Measurements from ENCODE around the gene UST. TPM values are rescaled to one million over a fixed set of nuclear protein-coding genes. Genes with fewer than 3 reads are reported as not detected.

Gene UST
- total RNA-seq, 1 experiment from 2014 or later: 6.1 TPM

DNA sequence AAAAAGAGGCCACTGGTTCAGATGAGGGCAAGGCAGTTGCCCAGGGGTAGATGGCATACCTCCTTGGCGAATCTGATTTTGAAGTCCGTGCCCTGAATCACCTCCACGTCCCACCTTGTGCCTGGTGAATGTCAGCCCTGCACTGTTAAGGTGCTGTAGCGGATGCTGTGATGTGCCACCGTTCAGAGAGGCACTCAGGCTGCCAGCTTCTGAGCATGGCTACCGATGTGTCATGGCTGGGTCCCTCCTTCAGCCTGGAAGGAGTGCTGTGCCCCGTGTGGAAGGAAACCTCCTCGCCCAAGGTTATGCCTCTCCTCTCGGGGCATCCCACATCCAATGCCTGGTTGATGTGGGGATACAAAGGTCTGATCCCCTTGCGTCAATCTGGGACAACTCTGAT lies 43.6 kb downstream of the UST start:
- Histone ChIP-seq H4K20me1 (ENCODE audit: insufficient read depth) (no peaks in the 10 kb centered on the region), H3K27ac (ENCODE audit: low read depth, low read length) (no peak overlapping the region), H3K4me1 (ENCODE audit: control insufficient read depth in 1 of 2, insufficient read depth in 2 of 2, low read length in 2 of 2) (no peaks in the 10 kb centered on the region), H2AFZ (ENCODE audit: low read depth, low read length, poor library complexity, severe bottlenecking) (no peak overlapping the region), H3K4me2 (ENCODE audit: low read length) (no peak overlapping the region), H3K9me3 (ENCODE audit: control insufficient read depth in 1 of 2, insufficient read depth in 1 of 2, low read depth in 1 of 2, low read length in 2 of 2) (no peaks in the 10 kb centered on the region), H3K27me3 (ENCODE audit: insufficient read depth, low read length) (no peaks in the 10 kb centered on the region), H3K36me3 (ENCODE audit: control insufficient read depth in 1 of 2, insufficient read depth in 2 of 2, low read length in 2 of 2) (no peaks in the 10 kb centered on the region), H3K9ac (ENCODE audit: low read length) (no peak overlapping the region), H3K79me2 (ENCODE audit: insufficient read depth, low read length) (no peaks in the 10 kb centered on the region), H3K9me2 (ENCODE audit: insufficient read depth) (no peaks in the 10 kb centered on the region), H3K4me3 (replicated peaks in 1 of 2; ENCODE audit: low read depth in 1 of 2, low read length in 2 of 2) (no peak overlapping the region)
- ChIA-PET CTCF (no interaction called here), POLR2A (no interaction called here), RAD21 (ENCODE audit: low non-redundant PET in 1 of 2, low total read pairs in 2 of 2, uncharacterized antibody in 2 of 2, unreplicated experiment in 2 of 2) (no interaction called here)
- ATAC-seq (no peak), DNase-seq (ENCODE audit: low read depth, low spot score) (no peak)
- intact Hi-C loops (cut with micrococcal nuclease): no loop called here
- TF ChIP-seq POLR2A (IDR thresholded peaks at IDR 0.05; ENCODE audit: borderline replicate concordance, extremely low read depth, insufficient read depth, insufficient read length): no peak
- TF ChIP-seq SRF (IDR thresholded peaks at IDR 0.05; ENCODE audit: low read depth): no peak
- no peak for TF ChIP-seq EGR1 (IDR thresholded peaks at IDR 0.05; ENCODE audit: low read depth)
- no peak for TF ChIP-seq SP1 (IDR thresholded peaks at IDR 0.05; ENCODE audit: low read depth)
- TF ChIP-seq, protein P1, sequence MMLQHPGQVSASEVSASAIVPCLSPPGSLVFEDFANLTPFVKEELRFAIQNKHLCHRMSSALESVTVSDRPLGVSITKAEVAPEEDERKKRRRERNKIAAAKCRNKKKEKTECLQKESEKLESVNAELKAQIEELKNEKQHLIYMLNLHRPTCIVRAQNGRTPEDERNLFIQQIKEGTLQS (IDR thresholded peaks at IDR 0.05): no peak
- TF ChIP-seq EZH2 (IDR thresholded peaks at IDR 0.05): no peak
- TF ChIP-seq SIN3A (IDR thresholded peaks at IDR 0.05; ENCODE audit: low read depth): no peak
- TF ChIP-seq ELF1 (IDR thresholded peaks at IDR 0.05; ENCODE audit: borderline replicate concordance, low read depth): no peak
- TF ChIP-seq, protein P2, sequence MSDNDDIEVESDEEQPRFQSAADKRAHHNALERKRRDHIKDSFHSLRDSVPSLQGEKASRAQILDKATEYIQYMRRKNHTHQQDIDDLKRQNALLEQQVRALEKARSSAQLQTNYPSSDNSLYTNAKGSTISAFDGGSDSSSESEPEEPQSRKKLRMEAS (IDR thresholded peaks at IDR 0.05): no peak
- no peak for TF ChIP-seq CEBPB (IDR thresholded peaks at IDR 0.05; ENCODE audit: low read depth)
- TF ChIP-seq, protein P3, sequence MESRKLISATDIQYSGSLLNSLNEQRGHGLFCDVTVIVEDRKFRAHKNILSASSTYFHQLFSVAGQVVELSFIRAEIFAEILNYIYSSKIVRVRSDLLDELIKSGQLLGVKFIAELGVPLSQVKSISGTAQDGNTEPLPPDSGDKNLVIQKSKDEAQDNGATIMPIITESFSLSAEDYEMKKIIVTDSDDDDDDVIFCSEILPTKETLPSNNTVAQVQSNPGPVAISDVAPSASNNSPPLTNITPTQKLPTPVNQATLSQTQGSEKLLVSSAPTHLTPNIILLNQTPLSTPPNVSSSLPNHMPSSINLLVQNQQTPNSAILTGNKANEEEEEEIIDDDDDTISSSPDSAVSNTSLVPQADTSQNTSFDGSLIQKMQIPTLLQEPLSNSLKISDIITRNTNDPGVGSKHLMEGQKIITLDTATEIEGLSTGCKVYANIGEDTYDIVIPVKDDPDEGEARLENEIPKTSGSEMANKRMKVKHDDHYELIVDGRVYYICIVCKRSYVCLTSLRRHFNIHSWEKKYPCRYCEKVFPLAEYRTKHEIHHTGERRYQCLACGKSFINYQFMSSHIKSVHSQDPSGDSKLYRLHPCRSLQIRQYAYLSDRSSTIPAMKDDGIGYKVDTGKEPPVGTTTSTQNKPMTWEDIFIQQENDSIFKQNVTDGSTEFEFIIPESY (IDR thresholded peaks at IDR 0.05; ENCODE audit: extremely low read depth, insufficient replicate concordance, low read length): no peak
- TF ChIP-seq FOSL1 (IDR thresholded peaks at IDR 0.05; ENCODE audit: low read depth): no peak
- no peak for TF ChIP-seq TCF7L2 (IDR thresholded peaks at IDR 0.05; ENCODE audit: borderline replicate concordance, extremely low read depth, insufficient read depth, insufficient read length)
- TF ChIP-seq JUND (IDR thresholded peaks at IDR 0.05): no peak
- BruUV-seq (replicated peaks): no TSS peak
